Spinal cord (tissue), 10 donors: ENCODE data around the gene VAMP2. TPM values are rescaled to one million over a fixed set of nuclear protein-coding genes. Genes with fewer than 3 reads are reported as not detected.

ENCODE experiments used
- DNase-seq, 6 donors: peaks; one replicate each; pipeline versions ENCODE4 v3.0.0 to v3.0.0-alpha.2; 2013 to 2015; ENCODE audit warnings: low spot score in 6 of 6, low read depth in 4 of 6
- H3K27ac ChIP-seq: one replicate; pipeline ENCODE4 v1.5.1; 2013; ENCODE audit warnings: low read depth, low read length, control low read depth
- H3K27me3 ChIP-seq: one replicate; pipeline ENCODE4 v1.6.1; 2013; ENCODE audit warnings: low read length; ENCODE audit not compliant: control insufficient read depth, insufficient read depth
- H3K36me3 ChIP-seq: one replicate; pipeline ENCODE4 v1.6.1; 2013; ENCODE audit warnings: low read length; ENCODE audit not compliant: control insufficient read depth, insufficient read depth
- H3K4me1 ChIP-seq: one replicate; pipeline ENCODE4 v1.6.1; 2013; ENCODE audit warnings: low read length; ENCODE audit not compliant: control insufficient read depth, insufficient read depth
- H3K4me3 ChIP-seq: one replicate; pipeline ENCODE4 v1.5.1; 2013; ENCODE audit warnings: low read depth, low read length, control low read depth
- H3K9me3 ChIP-seq: one replicate; pipeline ENCODE4 v1.6.1; 2013; ENCODE audit warnings: low read length; ENCODE audit not compliant: control insufficient read depth, insufficient read depth
- WGBS: methylation state at CpG from one replicate; pipeline ENCODE4 v1.1.5; 2013; ENCODE audit warnings: missing lambda C conversion rate; ENCODE audit not compliant: insufficient coverage; 5-methylcytosine and 5-hydroxymethylcytosine counted together
- polyA plus RNA-seq, 2 donors: library from polyadenylated mRNA; unstranded; fragments of 120-200 nt; gene quantifications; one replicate each; pipeline ENCODE4 v1.2.1, GENCODE V29; 2013; ENCODE audit not compliant: insufficient read length in 2 of 2
- total RNA-seq, 2 donors: library from RNA; depleted of rRNA in 1 of 2; stranded (reverse); fragments of 120-200 nt in 1 of 2; fragments of >200 nt in 1 of 2; gene quantifications; one replicate each; pipeline versions ENCODE4 v1.2.3 to v1.2.4, GENCODE V29; 2013 to 2014
- donor health status: healthy.

Gene VAMP2
- total and polyA plus RNA-seq, 4 donors: 30.2 to 414 (median 240) TPM

DNA sequence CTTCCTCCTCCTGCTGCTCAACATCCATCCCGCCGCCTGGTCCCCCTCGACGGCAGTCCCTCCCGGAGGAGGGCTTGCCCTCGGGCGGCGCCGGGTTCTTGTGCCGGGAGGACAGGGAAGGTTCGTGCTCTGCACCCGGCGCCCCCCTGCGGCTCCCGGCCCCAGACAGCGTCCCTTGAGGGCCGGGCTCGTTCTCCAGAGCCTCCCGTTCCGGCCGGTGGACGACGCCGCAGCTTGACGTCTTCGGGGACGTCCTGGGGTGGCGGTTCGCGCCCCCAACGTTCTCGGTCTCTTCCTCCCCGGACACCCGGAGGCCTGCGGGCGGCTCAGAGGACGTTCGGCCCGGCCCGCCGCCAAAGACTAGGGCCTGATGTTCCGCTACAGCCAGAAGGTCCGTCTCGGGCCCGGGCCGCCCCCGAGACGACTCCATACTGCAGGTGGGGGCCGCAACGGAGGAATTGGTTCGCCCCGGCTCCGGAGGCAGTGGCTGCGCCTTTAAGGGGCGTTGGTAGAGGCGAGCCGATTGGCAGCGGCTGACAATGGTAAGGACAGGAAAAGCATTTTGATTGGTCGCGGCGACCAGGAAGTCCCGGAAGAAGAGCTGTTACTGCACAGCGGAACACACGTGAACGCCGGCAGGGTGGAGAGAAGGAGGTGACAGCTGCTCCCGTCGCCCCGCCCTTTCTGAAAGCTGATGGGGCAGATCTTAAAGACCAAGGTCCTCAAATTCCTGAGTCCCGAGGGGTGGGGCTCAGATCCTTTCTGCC lies 27.1 kb upstream of the VAMP2 start, which contains the start of gene BORCS6:
Gene BORCS6, minus strand, starts transcription at position 470 of the 767 bp plus-strand sequence. Its CDS starts 40 bp downstream, at position 430.
- WGBS: 0% methylated on average over 69 of the region's 70 CpGs
- peak within 1 kb of the TSS; percentile 100 for H3K27ac ChIP-seq

DNA sequence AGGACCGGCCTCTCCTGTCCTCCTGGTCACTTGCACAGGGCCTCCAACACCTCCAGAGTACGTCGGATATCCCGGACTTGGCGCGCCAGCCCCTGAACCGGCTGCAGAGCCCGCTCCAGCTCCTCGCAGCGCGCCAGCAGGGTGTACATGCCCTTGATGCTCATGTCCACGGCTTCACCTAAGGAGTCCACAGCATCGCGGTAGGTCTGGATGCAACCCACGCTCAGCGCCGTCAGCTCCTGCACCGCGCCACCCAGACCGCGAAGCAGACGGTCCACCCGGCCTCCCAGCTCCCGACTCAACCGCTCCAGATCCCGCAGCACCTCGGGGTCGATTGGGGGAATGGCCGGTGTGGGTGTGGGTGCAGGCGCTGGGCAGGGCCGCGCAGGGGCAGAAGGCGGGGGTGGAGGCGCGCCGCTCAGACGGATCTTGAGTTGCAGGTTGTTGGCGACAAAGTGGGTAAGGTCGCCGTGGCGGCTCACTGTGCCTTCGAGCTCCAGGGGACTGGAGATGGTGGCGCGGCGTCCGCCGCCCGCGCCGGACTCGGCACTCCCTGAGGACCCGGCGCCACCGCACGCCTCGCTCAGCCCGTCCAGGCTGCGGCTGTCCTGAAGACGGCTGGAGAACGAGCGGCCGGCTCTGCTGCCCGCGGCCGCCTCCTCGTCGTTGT lies 26.4 kb upstream of the VAMP2 start:
- H3K27ac ChIP-seq: peak overlapping the region; percentile 100

More for the DNA sequence above, 27.1 kb upstream of the VAMP2 start, which contains the start of gene BORCS6:
- H3K27me3 ChIP-seq: no peaks in the 10 kb centered on the region
- H3K9me3 ChIP-seq: no peaks in the 10 kb centered on the region
- H3K4me3 ChIP-seq: peak within 1 kb of the TSS; percentile 94
- DNase-seq: peak; percentile 75 to 99 (median 95)
- peaks cover 52% of the 10 kb centered on the region for H3K4me1 ChIP-seq
- H3K36me3 ChIP-seq: no peaks in the 10 kb centered on the region

DNA sequence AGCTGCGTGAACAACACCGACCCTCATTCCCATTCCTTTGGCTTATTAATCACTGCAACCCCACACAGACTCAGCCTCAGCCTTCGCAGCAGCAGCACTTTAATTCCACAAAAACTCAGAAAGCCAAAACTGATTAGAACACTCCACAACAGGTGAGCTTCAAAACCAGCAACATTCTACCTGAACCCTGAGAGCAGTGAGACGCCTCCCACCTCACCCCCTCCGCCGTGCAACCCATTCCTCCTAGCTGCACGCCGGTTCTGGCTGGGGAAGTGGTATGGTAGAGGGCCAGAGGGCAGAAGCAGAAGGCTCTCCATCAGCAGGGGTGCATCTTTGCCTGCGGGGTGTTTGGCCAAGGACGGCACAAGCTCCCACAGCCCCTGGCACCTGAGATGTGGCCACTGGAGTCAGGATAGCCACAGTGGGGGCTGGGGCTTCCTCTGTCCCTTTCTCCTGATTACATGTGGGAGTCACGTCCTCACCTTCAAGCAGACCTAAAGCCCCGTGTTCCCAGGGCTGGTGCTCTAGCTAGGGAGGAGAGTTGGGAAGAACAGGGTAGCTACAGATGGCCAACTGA lies 25.6 kb upstream of the VAMP2 start:
- Histone ChIP-seq H3K9me3 (no peaks in the 10 kb centered on the region), H3K4me3 (peak overlapping the region; percentile 94), H3K36me3 (no peaks in the 10 kb centered on the region), H3K27me3 (no peaks in the 10 kb centered on the region), H3K27ac (peak overlapping the region; percentile 100), H3K4me1 (peaks cover 52% of the 10 kb centered on the region)
- peak in 1 of 6 donors; percentile 19 for DNase-seq
- 20% methylated on average over 5 of the region's 12 CpGs for WGBS

More for the DNA sequence above, 26.4 kb upstream of the VAMP2 start:
- peak in 1 of 6 donors; percentile 22 for DNase-seq
- Histone ChIP-seq H3K27me3 (no peaks in the 10 kb centered on the region), H3K4me3 (peak overlapping the region; percentile 94), H3K9me3 (no peaks in the 10 kb centered on the region), H3K4me1 (peaks cover 52% of the 10 kb centered on the region), H3K36me3 (no peaks in the 10 kb centered on the region)
- WGBS: 4% methylated on average over 67 of the region's 67 CpGs

DNA sequence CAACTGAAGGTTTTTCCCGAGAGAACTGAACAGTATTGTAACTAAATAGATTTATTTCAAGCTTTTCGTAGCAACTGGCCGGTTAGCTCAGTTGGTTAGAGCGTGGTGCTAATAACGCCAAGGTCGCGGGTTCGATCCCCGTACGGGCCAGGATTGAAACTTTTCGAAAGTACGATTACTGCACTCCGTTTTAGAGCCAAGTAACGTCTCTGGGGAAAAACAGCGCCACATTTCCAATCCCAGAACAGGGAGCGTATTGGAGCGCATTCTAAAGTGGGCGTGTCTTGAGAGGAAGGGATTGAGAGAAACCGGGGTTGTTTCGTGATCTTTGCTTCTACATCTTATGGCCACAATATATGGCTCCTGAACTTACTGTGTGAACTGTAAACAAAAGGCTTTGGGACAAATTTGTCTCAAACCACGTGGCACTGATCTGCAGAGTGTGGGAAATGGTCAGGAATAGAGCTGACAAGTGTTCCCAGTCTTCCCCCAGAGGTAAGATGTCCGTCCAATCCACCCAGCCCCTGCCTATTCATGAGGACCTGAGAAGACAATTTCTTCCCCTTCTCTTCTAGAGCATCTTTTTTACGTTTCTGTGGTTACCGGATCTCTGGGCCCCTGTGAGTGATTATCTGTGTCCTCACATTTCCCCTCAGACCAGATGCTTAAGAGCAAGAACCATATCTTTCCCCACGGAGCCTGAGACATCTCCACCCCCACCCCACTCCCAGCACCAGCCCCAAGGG lies 24.9 kb upstream of the VAMP2 start:
- WGBS: 0% methylated on average over 19 of the region's 25 CpGs
- H3K27me3 ChIP-seq: no peaks in the 10 kb centered on the region
- no peaks in the 10 kb centered on the region for H3K36me3 ChIP-seq
- peak overlapping the region; percentile 94 for H3K4me3 ChIP-seq
- H3K4me1 ChIP-seq: peaks cover 49% of the 10 kb centered on the region
- peak overlapping the region; percentile 100 for H3K27ac ChIP-seq
- DNase-seq: peak; percentile 91 to 99 (median 92)
- no peaks in the 10 kb centered on the region for H3K9me3 ChIP-seq

DNA sequence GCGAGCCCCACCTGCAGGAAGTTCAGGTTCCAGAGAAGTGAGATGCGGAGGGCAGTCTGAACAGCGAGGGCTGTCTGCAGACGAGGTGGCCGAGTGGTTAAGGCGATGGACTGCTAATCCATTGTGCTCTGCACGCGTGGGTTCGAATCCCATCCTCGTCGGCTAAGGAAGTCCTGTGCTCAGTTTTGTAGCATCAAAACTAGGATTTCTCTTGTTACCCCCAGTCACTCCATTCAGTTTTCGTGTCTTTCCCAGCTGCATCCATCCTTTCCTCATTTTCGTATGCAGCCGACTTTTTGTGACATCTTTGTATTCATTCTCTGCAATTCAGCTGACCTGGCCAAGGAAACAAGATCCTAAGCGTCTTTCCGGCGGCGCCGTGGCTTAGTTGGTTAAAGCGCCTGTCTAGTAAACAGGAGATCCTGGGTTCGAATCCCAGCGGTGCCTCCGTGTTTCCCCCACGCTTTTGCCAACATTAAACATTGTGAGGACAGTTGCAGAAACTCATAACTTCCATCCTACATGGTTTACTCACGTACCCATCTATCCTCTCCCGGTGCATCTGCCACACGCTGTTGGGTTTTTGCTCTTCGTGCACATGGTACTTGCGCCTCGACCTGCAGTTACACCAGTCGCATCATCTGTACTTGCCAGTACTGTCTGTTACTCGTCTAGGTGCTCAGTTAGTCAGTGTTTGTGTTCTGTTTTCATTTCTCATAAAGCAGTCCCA lies 24.2 kb upstream of the VAMP2 start:
- peak; percentile 86 to 99 (median 92) for DNase-seq
- Histone ChIP-seq H3K27me3 (no peaks in the 10 kb centered on the region), H3K9me3 (no peaks in the 10 kb centered on the region), H3K27ac (peak overlapping the region; percentile 100), H3K4me3 (peak overlapping the region; percentile 94), H3K4me1 (peaks cover 45% of the 10 kb centered on the region), H3K36me3 (no peaks in the 10 kb centered on the region)
- under 1% methylated on average over 30 of the region's 32 CpGs for WGBS

DNA sequence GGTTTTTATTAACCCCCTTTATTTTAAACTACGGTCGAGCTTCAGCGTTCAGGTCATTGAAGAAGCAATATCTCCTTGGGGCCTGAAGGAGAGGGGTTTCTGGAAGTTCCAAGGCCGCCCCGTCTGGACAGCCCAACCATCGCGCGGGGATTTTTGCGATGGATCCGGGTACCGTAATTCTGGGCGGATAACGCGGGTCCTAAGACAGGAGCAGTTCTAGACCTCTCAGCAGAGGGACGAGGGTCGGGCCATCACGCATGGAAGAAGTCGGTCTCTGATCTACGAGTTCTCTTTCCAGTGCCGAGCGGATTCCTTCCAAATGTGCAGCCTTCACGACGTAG lies 23.7 kb upstream of the VAMP2 start:
- DNase-seq: no peak
- Histone ChIP-seq H3K36me3 (no peaks in the 10 kb centered on the region), H3K9me3 (no peaks in the 10 kb centered on the region), H3K27me3 (no peaks in the 10 kb centered on the region), H3K4me1 (peaks cover 42% of the 10 kb centered on the region), H3K27ac (peak overlapping the region; percentile 100), H3K4me3 (peak overlapping the region; percentile 94)
- under 1% methylated on average over 23 of the region's 23 CpGs for WGBS

DNA sequence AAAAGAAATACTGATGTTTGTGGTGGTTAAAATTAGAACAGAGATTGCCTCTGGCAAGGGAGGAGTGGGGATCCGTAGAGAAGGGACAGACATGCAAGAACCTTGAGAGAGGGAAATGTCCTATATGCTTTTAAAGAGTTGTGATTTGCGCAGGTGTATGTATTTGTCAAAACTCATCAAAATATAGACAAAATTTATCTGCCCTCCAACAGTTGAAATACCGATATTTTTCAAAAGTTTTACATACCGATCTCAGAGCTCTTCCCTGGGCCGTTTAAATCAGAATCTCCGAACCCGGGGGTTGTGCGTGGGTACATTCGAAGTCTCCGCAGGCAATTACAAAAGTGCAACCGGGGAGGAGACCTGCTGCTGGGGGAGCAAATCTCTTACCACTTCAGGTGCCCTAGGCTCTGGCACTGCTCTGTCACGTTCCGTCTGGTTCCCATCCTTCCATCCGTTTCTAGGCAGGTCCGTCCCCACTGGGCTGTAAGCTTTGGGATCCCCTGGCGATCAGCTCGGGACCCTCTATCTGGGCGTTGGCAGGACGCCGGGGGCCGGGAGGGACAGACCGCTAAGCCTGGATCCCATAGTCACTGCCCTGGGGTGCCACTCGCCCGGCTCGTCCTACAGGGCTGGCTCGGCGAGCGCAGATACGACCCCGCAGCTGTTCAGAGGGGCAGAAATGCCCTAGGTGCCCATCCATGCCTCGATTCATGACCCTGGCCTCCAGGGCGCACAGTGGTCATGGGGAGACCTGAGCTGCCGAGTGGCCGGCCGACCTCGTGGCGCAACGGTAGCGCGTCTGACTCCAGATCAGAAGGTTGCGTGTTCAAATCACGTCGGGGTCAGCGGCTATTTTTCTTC lies 23.1 kb upstream of the VAMP2 start:
- no peaks in the 10 kb centered on the region for H3K9me3 ChIP-seq
- DNase-seq: peak in 2 of 6 donors; percentile 93 to 94
- peaks cover 36% of the 10 kb centered on the region for H3K4me1 ChIP-seq
- 0% methylated on average over 37 of the region's 44 CpGs for WGBS
- H3K27me3 ChIP-seq: no peaks in the 10 kb centered on the region
- H3K36me3 ChIP-seq: no peaks in the 10 kb centered on the region
- H3K4me3 ChIP-seq: peak overlapping the region; percentile 94
- H3K27ac ChIP-seq: peak overlapping the region; percentile 100

DNA sequence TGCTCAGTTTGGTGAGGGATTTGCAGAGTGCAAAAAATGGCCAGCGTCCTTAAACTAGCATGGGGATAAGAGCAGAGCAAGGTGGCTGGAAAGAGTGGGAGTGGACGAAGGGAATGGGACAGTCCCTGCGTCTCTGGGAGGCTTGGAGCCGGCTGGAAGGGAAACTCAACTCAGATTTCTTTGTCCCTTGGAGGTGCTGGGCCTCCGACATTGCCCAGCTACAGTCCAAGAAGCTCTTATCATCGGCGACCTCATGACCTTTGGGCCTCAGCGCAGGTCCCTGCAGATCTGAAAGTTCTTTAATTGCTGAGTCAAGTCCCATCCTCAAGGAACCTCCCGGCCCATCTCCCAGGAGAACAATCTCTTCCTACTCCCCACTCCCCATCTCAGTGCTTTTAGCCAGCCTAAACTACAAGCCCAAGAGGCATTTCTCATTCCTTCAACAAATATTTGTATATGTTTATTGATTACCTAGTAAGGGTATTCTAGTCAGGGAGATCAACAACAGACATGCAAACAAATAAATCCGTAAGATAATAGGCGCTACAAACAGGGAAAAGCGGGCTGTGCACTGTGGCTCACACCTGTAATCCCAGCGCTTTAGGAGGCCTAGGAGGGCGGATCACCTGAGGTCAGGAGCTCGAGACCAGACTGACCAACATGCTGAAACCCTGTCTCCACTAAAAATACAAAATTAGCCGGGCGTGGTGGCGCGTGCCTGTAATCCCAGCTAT lies 14.4 kb upstream of the VAMP2 start:
- 69% methylated on average over 13 of the region's 19 CpGs for WGBS
- H3K9me3 ChIP-seq: no peaks in the 10 kb centered on the region

More for the DNA sequence above, 14.4 kb upstream of the VAMP2 start:
- no peaks in the 10 kb centered on the region for H3K36me3 ChIP-seq
- DNase-seq: no peak
- no peaks in the 10 kb centered on the region for H3K27me3 ChIP-seq
- H3K4me3 ChIP-seq: peak overlapping the region; percentile 83
- peak overlapping the region; percentile 97 for H3K27ac ChIP-seq
- H3K4me1 ChIP-seq: peaks cover 40% of the 10 kb centered on the region
